Left renal cortex interstitium (tissue), 4 donors: Measurements from ENCODE around the gene AACS. TPM values are rescaled to one million over a fixed set of nuclear protein-coding genes. Genes with fewer than 3 reads are reported as not detected.
"Not testable (repeated sequence)": the region's sequence is repeated elsewhere in the genome, so short reads cannot be mapped to it uniquely, and the experiment has no call there.

ENCODE experiments used
- DNase-seq, 4 donors: peaks; one replicate each; pipeline ENCODE4 v3.0.0-alpha.2; 2013; ENCODE audit warnings: low read depth in 4 of 4, low spot score in 2 of 4, missing footprints in 1 of 4
- polyA plus RNA-seq, 4 donors: library from polyadenylated mRNA; unstranded; fragments of 120-200 nt; gene quantifications; one replicate each; pipeline ENCODE4 v1.2.1, GENCODE V29; 2013; ENCODE audit not compliant: insufficient read length in 4 of 4

Gene AACS
- polyA plus RNA-seq, 4 donors = 23.3 to 27.2 (median 26.1) TPM

DNA sequence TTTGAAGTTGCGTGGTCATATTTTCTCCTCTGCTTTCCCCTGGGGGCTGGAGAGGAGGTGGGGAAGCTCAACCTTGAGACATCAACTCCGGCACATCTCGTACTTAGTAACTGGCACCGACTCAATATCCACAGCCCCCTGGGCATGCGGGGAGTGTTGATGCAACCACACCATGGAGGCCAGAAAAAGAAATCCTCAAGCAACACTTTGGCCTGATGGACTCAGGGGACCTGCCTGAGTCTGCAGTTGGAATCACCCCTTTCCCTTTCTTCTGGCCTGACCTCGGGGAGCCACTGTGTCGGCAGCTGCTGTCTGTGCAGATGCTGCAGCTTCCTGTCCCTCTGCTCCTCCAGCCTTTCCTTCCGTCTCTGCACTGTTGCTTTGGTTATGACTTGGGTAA lies 11.4 kb upstream of the AACS start:
- no peak for DNase-seq

- DNase-seq = no peak
Observed at GRCh38 chr12:125055591-125055990, 9.6 kb upstream of the AACS start.

GRCh38 chr12:125056306-125056705 lies 8.9 kb upstream of the AACS start:
- DNase-seq = no peak

DNA sequence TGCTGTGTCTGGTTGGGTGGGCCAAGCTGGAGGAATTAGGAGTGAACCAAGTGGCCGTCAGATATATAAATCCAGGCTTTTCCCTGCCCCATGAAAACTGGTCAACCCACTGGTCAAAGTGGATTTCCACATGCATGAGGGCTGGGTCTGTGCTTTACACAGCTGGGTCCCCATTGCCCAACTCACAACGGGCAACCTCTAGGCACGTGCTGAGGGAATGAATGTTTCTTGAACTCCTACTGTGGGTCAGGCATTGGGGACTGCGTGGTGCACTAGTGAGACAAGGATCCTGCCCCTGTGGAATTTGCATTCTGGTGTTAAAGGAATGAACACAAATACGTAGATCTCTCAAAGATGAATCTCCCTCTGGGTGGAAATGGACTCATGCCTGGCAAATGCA lies 7.5 kb upstream of the AACS start:
- DNase-seq = no peak

GRCh38 chr12:125061229-125061628 lies 4.0 kb upstream of the AACS start:
- DNase-seq = no peak

DNA sequence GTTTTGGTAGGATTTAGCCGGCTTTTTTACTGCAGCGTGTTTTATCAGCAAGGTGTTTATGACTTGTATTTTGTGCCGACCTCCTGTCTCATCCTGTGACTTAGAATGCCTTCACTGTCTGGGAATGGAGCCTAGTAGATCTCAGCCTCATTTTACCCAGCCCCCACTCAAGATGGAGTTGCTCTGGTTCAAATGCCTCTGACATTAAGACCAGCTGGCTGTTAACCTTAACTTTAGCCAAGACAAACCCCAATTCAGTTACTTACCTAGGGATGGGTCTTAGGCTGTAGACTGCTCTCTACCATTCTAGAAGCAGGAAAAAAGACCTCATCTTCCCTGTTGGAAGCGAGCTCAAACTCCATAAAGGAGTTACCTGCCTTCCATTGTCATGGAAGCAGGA lies 1.7 kb upstream of the AACS start:
- not testable (repeated sequence) for DNase-seq

- no peak for DNase-seq
Observed at GRCh38 chr12:125064492-125064891, 743 bp upstream of the AACS start.

DNA sequence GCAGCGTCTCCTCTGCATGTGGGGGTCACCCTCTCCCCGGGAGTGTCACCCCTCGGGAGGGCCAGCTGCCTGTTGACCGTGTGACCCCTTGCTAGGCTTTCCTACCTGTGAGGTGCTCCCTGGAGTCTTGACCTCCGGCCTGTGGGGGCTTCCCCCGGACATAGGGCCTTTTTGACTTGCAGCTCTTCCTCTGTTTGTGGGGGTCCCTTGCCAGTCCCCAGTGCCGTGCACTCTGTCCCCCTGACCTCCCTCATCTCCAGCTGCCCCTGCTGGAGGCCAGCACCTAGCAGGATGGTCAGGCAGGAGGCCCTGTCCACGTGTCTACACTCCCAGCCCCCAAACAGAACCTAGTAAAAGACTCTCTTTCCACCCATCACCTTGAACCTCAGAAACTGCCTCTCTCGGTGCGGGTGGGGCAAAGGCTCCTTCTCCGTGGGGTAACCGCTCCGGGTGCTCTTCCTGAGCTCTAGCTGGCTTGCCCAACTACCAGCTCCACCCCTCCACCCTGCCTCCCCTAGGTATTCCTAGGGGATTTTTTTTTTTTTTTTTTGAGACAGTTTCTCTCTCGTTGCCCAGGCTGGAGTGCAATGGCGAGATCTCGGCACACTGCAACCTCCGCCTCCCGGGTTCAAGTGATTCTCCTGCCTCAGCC lies 810 bp downstream of the AACS start:
- no peak for DNase-seq

DNA sequence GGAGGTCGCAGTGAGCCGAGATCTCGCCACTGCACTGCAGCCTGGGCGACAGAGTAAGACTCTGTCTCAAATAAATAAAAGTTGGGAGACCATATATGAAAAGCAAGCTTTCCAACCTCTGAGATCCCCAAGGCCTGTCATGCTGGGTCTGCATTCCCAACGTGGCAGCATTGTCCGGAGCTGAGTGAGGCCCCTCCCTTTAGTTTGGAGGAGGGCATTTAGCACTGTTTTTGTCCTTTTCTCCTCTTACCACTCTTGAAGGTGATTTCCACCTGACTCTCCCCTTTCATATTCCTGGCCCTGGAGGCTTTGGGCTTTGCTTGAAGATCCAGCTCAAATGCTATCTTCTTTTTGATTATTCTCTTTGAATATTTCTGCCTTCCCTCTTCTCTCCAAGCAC lies 3.2 kb downstream of the AACS start:
- no peak for DNase-seq

DNA sequence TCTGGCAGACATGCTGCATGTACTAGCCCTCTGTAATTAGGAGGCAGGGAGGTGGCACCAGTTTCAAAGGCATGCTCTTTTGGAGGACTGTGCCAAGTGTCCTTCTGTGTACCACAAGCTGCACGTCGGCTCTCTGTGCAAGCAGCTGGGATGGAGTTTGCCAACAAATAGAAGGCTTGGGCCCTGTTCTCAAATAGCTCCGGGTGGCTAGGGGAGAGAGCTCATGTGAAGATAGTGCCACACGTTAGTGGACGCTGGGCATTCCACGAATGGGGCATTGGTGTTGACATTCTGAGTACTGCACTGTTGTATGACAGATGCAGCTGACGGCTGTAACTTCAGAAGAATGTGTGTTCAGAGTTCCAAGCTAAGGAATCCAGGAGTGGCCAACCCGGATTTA lies 4.4 kb downstream of the AACS start:
- no peak for DNase-seq

DNA sequence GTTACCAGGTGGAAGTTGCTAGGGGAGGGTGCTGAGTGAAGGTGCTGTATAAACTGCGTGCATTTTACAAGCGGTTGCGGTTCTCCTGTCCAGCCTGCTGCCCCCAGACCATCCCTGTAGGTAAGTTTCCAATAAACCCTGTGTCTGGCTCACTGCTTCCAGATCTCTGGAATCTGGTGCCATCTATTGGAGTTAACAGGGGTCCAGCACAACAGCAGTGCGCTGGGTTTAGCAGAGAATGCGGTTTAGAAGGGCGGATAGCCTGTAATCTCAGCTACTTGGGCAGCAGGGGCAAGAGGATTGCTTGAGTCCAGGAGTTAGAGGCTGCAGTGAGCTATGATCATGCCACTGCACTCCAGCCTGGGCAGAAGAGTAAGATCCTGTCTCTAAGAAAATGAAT lies 4.9 kb downstream of the AACS start:
- DNase-seq = no peak

DNA sequence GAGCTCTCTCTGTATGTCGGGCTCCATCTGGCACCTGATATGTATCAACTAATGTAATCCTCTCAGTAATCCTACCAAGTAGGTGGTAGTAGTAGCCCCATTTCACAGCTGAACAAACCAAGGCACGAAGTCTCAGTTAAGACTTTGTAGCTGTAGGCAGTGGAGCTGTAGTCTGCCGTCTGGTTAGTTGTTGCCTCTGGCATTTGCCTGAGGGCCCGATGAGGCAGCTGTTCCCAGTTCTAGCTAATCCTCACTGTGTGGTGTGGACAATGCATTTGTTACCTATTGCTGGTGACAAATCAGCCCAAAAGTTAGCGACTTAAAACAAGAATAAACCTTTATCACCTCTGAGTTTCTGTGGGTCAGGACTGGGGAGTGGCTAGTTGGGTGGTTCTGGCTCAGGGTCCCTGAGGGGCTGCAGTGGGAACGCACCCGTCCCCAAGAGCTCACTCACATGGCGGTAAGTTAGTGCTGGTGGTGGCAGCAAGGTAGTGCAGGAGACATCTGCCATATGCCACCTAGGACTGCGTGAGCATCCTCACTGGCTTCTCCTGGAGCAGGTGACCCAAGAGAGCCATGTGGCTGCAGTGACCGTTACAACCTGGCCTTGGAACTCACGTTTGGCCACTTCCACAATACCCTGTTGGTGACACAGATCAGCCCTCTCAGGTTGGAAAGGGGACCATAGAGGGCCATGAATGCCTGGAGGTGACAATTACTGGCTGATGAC lies 5.6 kb downstream of the AACS start:
- DNase-seq = no peak

- DNase-seq = no peak
Observed at GRCh38 chr12:125071456-125071855, 6.2 kb downstream of the AACS start.

GRCh38 chr12:125072496-125072895 lies 7.3 kb downstream of the AACS start:
- DNase-seq = no peak

DNA sequence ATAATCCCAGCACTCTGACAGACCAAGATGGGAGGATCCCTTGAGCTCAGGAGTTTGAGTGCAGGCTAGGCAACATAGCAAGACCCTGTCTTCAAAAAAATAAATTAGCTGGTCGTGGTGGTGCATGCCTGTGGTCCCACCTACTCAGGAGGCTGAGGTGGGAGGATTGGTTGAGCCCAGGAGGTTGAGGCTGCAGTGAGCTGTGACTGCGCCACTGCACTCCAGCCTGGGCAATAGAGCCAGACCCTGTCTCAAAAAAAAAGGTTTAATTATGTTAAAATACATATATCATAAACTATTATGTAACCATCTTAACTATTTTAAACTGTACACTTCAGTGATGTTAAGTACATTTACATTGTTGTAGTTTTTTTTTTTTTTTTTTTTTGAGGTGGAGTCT lies 9.1 kb downstream of the AACS start:
- not testable (repeated sequence) for DNase-seq

DNA sequence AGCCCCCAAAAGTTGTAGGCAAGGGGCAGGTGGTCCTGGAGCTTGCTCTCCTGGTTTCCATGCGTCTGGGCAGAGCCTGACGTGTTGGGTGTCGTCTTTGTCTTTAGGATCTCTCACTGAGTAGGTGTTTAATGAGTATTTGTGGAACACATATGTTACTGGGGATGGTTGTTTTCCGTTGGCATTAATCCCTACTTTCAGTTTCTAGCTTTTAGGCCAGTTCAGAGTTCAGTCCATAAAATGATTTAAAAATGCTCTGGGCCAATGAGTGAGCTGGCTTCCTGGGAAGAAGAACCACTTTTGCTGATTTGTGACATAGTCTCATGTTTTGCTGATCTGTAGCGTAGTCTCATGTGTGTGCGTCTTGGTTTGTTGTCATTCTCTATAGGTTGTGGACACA lies 10.9 kb downstream of the AACS start:
- no peak for DNase-seq

GRCh38 chr12:125079084-125079483 lies 13.8 kb downstream of the AACS start:
- no peak for DNase-seq

DNA sequence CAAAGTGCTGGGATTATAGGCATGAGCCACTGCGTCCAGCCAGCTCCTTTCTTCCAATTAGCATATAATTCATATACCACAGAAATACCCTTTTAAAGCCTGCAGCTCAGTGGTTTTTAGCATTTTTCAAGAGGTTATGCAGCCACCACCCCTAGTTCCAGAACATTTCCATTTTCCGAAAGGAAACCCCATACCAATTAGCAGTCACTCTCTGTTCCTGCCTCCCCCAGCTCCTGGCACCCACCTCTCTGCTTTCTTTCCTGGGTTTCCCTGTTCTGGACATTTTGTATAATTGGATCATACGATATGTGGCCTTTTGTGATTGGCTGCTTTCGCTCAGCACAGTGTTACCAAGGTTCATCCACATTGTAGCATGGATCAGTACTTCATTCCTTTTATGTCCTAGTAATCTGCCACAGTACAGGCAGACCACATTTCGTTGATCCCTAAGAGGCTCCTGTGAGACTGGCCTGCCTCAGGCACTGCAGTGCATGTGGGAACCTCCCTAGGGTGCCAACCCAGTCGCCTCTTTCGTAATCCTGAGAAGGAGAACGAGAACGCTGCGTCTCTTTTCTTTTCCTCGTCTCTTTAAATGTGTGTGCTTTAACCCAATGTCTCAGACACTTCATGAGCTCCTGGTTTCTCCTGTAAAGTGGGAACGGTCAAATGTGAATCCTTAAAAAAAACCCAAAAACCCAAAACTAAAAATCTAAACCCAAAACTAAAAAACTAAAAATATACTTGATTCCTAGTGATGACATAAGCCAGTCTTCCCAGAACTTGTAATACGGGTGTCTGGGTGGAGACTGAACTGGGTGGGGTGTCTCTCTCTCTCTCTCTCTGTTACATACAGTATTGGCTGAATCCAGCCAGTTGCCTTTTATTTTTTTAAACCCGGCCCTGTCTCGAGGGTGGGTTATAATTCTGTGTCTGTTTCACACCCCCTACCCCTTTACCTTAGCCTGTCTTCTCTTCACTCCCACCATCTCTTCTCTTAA lies 14.7 kb downstream of the AACS start:
- DNase-seq = no peak

DNA sequence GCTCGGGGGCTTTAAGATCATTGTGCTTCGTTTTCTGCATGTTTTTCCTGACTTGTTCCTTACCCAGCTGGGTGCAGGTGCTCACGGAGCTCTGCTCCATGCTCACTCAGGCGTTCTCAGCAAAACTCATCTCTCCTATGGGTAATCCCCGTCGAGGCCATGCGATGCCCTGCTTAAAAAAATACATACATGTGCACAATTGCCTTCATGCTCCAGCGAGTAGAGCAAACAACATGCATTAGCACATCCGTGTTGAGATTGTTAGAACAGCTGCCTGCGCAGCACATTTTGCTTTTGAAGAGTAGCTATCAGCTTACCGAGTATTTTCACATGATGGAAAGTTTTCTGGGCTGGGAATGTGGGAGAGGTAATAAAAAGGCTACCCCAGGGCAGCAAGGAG lies 16.2 kb downstream of the AACS start:
- peak in 2 of 4 donors; percentile 28 to 35 for DNase-seq

DNA sequence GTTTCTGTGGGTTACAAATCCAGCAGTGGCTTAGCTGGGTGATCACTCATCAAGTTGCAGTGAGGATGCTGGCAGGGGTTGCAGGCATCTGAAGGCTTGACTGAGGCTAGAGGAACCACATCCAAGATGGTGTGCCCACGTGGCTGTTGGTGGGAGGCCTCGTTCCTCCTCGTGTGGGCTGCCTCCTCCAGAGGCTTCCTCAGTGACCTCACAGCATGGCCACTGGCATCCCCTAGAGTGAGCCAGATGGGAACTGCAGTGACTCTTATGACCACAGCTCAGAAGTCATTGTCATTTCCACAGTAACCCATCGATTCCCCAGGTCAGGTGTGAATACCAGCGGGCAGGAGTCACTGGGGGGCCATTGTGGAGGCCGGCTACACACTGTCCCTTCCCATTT lies 17.8 kb downstream of the AACS start:
- DNase-seq = no peak

DNA sequence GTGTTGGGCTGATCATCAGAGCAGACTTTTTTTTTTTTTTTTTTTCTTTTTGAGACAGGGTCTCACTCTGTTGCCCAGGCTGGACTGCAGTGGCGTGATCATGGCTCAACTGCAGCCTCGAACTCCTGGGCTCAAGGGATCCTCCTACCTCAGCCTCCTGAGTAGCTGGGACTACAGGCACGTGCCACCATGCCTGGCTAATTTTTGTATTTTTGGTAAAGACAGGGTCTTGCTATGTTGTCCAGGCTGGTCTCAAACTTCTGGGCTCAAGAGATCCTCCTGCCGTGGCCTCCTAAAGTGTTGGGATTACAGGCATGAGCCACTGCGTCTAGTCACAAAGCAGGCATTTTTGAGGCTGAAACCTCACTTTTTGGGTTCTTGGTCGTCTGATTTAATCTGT lies 23.0 kb downstream of the AACS start:
- DNase-seq = not testable (repeated sequence)
